GM18498 (cell line): ENCODE measurements around the gene LRRC4C.
A peak's percentile ranks its signal among the peaks of the same experiment; 100 is the strongest.

Experiments used
- ATAC-seq: cut with Tn5 transposase; IDR thresholded peaks from one replicate; pipeline ENCODE4 v1.9.1; 2021; ENCODE audit warnings: mild to moderate bottlenecking, moderate library complexity; ENCODE audit not compliant: unreplicated experiment

The LRRC4C gene

GRCh38 chr11:40316171-40316570 lies 1143.3 kb downstream of the LRRC4C start:
- ATAC-seq, result no peak

- ATAC-seq, result no peak
These were observed 1144.3 kb downstream of the LRRC4C start for GRCh38 chr11:40315122-40315521.

GRCh38 chr11:40314327-40314726 lies 1145.1 kb downstream of the LRRC4C start:
- no peak for ATAC-seq

- ATAC-seq, result peak; percentile 90
These were observed 1152.4 kb downstream of the LRRC4C start for GRCh38 chr11:40306938-40307548.

GRCh38 chr11:40302669-40303068 lies 1156.8 kb downstream of the LRRC4C start:
- no peak for ATAC-seq

- no peak for ATAC-seq
These were observed 1164.0 kb downstream of the LRRC4C start for GRCh38 chr11:40295466-40295865.

GRCh38 chr11:40294741-40295140 lies 1164.7 kb downstream of the LRRC4C start:
- no peak for ATAC-seq

GRCh38 chr11:40294349-40294735 lies 1165.1 kb downstream of the LRRC4C start:
- peak; percentile 9 for ATAC-seq

GRCh38 chr11:40293655-40294348 lies 1165.7 kb downstream of the LRRC4C start:
- peak; percentile 96 for ATAC-seq

GRCh38 chr11:40292721-40293508 lies 1166.5 kb downstream of the LRRC4C start:
- ATAC-seq, result no peak

- no peak for ATAC-seq
These were observed 1167.7 kb downstream of the LRRC4C start for GRCh38 chr11:40291741-40292140.

GRCh38 chr11:40291329-40291728 lies 1168.1 kb downstream of the LRRC4C start:
- no peak for ATAC-seq

GRCh38 chr11:40290171-40290631 lies 1169.3 kb downstream of the LRRC4C start:
- ATAC-seq, result no peak

GRCh38 chr11:40289370-40289769 lies 1170.1 kb downstream of the LRRC4C start:
- ATAC-seq, result no peak

- ATAC-seq, result no peak
These were observed 1171.3 kb downstream of the LRRC4C start for GRCh38 chr11:40287916-40288803.

GRCh38 chr11:40286137-40286536 lies 1173.3 kb downstream of the LRRC4C start:
- no peak for ATAC-seq

- no peak for ATAC-seq
These were observed 1173.9 kb downstream of the LRRC4C start for GRCh38 chr11:40285558-40285957.

GRCh38 chr11:40281052-40281580 lies 1178.3 kb downstream of the LRRC4C start:
- ATAC-seq, result peak; percentile 67

GRCh38 chr11:40280159-40281051 lies 1179.0 kb downstream of the LRRC4C start:
- ATAC-seq, result no peak
